Measurements from ENCODE around the gene LIMA1. TPM values are rescaled to one million over a fixed set of nuclear protein-coding genes. Genes with fewer than 3 reads are reported as not detected.
A peak's percentile ranks its signal among the peaks of the same experiment; 100 is the strongest.

LIMA1 gene
- total and polyA plus RNA-seq, 2 of the 4 experiments (the other 2 are of a cell fraction), result 126 to 163 TPM

- Histone ChIP-seq H2BK5ac (ENCODE audit: low read depth, low read length, poor library complexity, severe bottlenecking) (peak overlapping the region; percentile 34), H2BK20ac (ENCODE audit: low read depth, low read length) (no peak overlapping the region), H3K14ac (replicated peaks; ENCODE audit: low read depth, low read length) (no peak overlapping the region), H3K27me3 (ENCODE audit: control insufficient read depth, insufficient read depth, low read length) (no peaks in the 10 kb centered on the region), H2AK9ac (replicated peaks; ENCODE audit: low read depth, low read length, poor library complexity) (no peak overlapping the region), H3K27ac (ENCODE audit: insufficient read depth, low read length) (peak overlapping the region; percentile 68; the same call in 1 of the 2 replicates), H3K4me1 (ENCODE audit: control insufficient read depth, insufficient read depth, low read length) (no peaks in the 10 kb centered on the region; the same call in 1 of the 2 replicates), H4K20me1 (ENCODE audit: insufficient read depth, low read length) (no peaks in the 10 kb centered on the region), H2BK15ac (ENCODE audit: low read depth, low read length) (no peak overlapping the region), H3K4ac (ENCODE audit: low read depth, low read length) (no peak overlapping the region), H3K9ac (ENCODE audit: low read depth, low read length) (peak overlapping the region; percentile 12; the same call in 1 of the 2 replicates), H2AK5ac (ENCODE audit: low read depth, low read length) (no peak overlapping the region), H2BK120ac (ENCODE audit: low read depth, low read length) (peak overlapping the region; percentile 11; the same call in 1 of the 2 replicates), H3K4me2 (ENCODE audit: low read depth, low read length) (peak overlapping the region; percentile 28), H4K5ac (ENCODE audit: low read depth, low read length) (peak overlapping the region; percentile 3; the same call in 1 of the 2 replicates), H3K56ac (ENCODE audit: extremely low read depth, insufficient read depth, low read length) (no peak overlapping the region), H4K91ac (ENCODE audit: insufficient read depth, low read depth, low read length) (no peak overlapping the region), H2AFZ (replicated peaks; ENCODE audit: low read length, poor library complexity) (no peak overlapping the region), H3K18ac (ENCODE audit: low read depth, low read length) (peak overlapping the region; percentile 3), H3K79me1 (ENCODE audit: low read depth in 1 of 2, low read length in 2 of 2) (peaks cover 0 to 3% of the 10 kb centered on the region in 2 experiments; a peak in 3 of 4 replicates), H4K8ac (ENCODE audit: low read depth in 2 of 2, low read length in 2 of 2) (peak overlapping the region; percentile 61 to 66; a peak in 2 of 4 replicates), H3K36me3 (ENCODE audit: control insufficient read depth, insufficient read depth, low read length) (no peaks in the 10 kb centered on the region; the same call in 1 of the 2 replicates), H3K9me1 (ENCODE audit: insufficient read depth, low read length) (no peaks in the 10 kb centered on the region), H3K23ac (ENCODE audit: low read depth, low read length) (no peak overlapping the region), H3K9me3 (ENCODE audit: control insufficient read depth, insufficient read depth, low read length) (no peaks in the 10 kb centered on the region), H3K4me3 (ENCODE audit: insufficient read depth, low read depth, low read length) (no peak overlapping the region)
- intact Hi-C loops (cut with micrococcal nuclease) (no loop called here), dilution Hi-C loops (cut with HindIII; ENCODE audit: low sequenced_read_pairs, unreplicated experiment) (no loop called here), in situ Hi-C loops (cut with MboI; ENCODE audit: low sequenced_read_pairs) (no loop called here)
- BruUV-seq (replicated peaks), result no TSS peak
- POLR2A ChIA-PET (ENCODE audit: unreplicated experiment), result no interaction called here
- TF ChIP-seq MAZ (IDR thresholded peaks at IDR 0.05; ENCODE audit: borderline replicate concordance, low read depth, low read length) (no peak), CEBPB (IDR thresholded peaks at IDR 0.05; ENCODE audit: low read depth, low read length) (peak; percentile 56)
- ATAC-seq (ENCODE audit: low read depth) (peak; percentile 72), DNase-seq (peak; percentile 55)
- CTCF ChIA-PET, result interaction anchor here (0.6 kb wide), 1 partner anchor 58 kb away, joined by 3 read pairs; no protein-coding TSS in a partner anchor
- WGBS, 2 experiments (ENCODE audit: extremely low coverage in 2 of 2, insufficient read length in 1 of 2), result no CpG with 5 or more reads among the region's 2 CpGs
Observed at GRCh38 chr12:50271724-50272247, 11.5 kb downstream of the LIMA1 start.

Data from IMR-90 (cell line).